Neural cell (in vitro differentiated cells): Measurements from ENCODE around the gene RSKR.

Source experiments
- CTCF ChIP-seq: fragments of 450-650 bp; IDR thresholded peaks from 2 replicates; pipeline ENCODE4 v1.5.1; 2014; ENCODE audit warnings: antibody characterized with exemption, mild to moderate bottlenecking, moderate library complexity; ENCODE audit not compliant: poor library complexity, severe bottlenecking
- EZH2 ChIP-seq: fragments of 200-600, 300-800 bp; shearing (Covaris generic), sonication (generic); IDR thresholded peaks from 2 replicates; pipeline ENCODE4 v1.6.1; 2014; ENCODE audit warnings: antibody characterized with exemption, low read length, borderline replicate concordance, mild to moderate bottlenecking; ENCODE audit not compliant: insufficient read depth, poor library complexity, severe bottlenecking
- TAF1 ChIP-seq: IDR thresholded peaks from 2 replicates; pipeline ENCODE4 v1.6.1; 2012; ENCODE audit warnings: low read depth

- TF ChIP-seq CTCF (no peak), TAF1 (no peak), EZH2 (no peak)
Measured at GRCh38 chr17:28570716-28571360, 43.1 kb downstream of the RSKR start.
